SU-DHL-6 (cell line): ENCODE results near the gene SPTLC3.

Experiments used
- CTCF ChIP-seq: fragments of 200-600 bp; sonication (generic); IDR thresholded peaks from one replicate; pipeline ENCODE4 v1.5.1; 2017; ENCODE audit warnings: antibody characterized with exemption, mild to moderate bottlenecking, low read length, moderate library complexity; ENCODE audit not compliant: insufficient read depth, poor library complexity, severe bottlenecking
- EZH2phosphoT487 ChIP-seq: fragments of 200-600 bp; sonication (generic), shearing (Covaris generic); conservative IDR thresholded peaks from 2 replicates; pipeline ENCODE4 v1.6.1; 2018; ENCODE audit warnings: mild to moderate bottlenecking, antibody characterized with exemption, low read length, moderate library complexity, mixed read lengths

GRCh38 chr20:13110796-13111195 lies 102.0 kb downstream of the SPTLC3 start:
- TF ChIP-seq CTCF (no peak), EZH2phosphoT487 (no peak)
